ENCODE results near the gene GREB1. TPM values are rescaled to one million over a fixed set of nuclear protein-coding genes. Genes with fewer than 3 reads are reported as not detected.
A peak's percentile ranks its signal among the peaks of the same experiment; 100 is the strongest.

The GREB1 gene
- total and polyA plus RNA-seq, 2 of the 13 experiments (the other 11 are each of a cell fraction or from before 2014, with no cell fraction given), result 31.3 to 61.2 TPM

- TF ChIP-seq PAXIP1 (CRISPR knock-in tag; conservative IDR thresholded peaks at IDR 0.05) (peak; percentile 79), NR3C1 (CRISPR knock-in tag; IDR thresholded peaks at IDR 0.05) (no peak), ARID3A (IDR thresholded peaks at IDR 0.05; ENCODE audit: low read depth, low read length) (peak; percentile 50; the same call in 1 of the 2 replicates), FOXP4 (CRISPR knock-in tag; IDR thresholded peaks at IDR 0.05) (peak; percentile 67), NFAT5 (CRISPR knock-in tag; IDR thresholded peaks at IDR 0.05) (no peak), NFRKB (IDR thresholded peaks at IDR 0.05) (no peak), ISL2 (CRISPR knock-in tag; IDR thresholded peaks at IDR 0.05) (peak; percentile 59; the same call in 1 of the 2 replicates), PLRG1 (conservative IDR thresholded peaks at IDR 0.05) (no peak), IKZF4 (CRISPR knock-in tag; IDR thresholded peaks at IDR 0.05; ENCODE audit: borderline replicate concordance, low read depth, not compliant biosample characterization) (no peak), NBN (conservative IDR thresholded peaks at IDR 0.05) (no peak), CENPX (CRISPR knock-in tag; IDR thresholded peaks at IDR 0.05) (no peak), FOXA1 (IDR thresholded peaks at IDR 0.05) (no peak), FOXA1 (CRISPR knock-in tag; IDR thresholded peaks at IDR 0.05) (peak; percentile 29; the same call in 1 of the 2 replicates)
Measured at GRCh38 chr2:11550302-11550701, 16.5 kb downstream of the GREB1 start (continued).

Data from HepG2 (cell line).